Measurements from ENCODE around the gene TMEM229A.
A peak's percentile ranks its signal among the peaks of the same experiment; 100 is the strongest.
"Not testable (repeated sequence)": the region's sequence is repeated elsewhere in the genome, so short reads cannot be mapped to it uniquely, and the experiment has no call there.

TMEM229A gene

DNA sequence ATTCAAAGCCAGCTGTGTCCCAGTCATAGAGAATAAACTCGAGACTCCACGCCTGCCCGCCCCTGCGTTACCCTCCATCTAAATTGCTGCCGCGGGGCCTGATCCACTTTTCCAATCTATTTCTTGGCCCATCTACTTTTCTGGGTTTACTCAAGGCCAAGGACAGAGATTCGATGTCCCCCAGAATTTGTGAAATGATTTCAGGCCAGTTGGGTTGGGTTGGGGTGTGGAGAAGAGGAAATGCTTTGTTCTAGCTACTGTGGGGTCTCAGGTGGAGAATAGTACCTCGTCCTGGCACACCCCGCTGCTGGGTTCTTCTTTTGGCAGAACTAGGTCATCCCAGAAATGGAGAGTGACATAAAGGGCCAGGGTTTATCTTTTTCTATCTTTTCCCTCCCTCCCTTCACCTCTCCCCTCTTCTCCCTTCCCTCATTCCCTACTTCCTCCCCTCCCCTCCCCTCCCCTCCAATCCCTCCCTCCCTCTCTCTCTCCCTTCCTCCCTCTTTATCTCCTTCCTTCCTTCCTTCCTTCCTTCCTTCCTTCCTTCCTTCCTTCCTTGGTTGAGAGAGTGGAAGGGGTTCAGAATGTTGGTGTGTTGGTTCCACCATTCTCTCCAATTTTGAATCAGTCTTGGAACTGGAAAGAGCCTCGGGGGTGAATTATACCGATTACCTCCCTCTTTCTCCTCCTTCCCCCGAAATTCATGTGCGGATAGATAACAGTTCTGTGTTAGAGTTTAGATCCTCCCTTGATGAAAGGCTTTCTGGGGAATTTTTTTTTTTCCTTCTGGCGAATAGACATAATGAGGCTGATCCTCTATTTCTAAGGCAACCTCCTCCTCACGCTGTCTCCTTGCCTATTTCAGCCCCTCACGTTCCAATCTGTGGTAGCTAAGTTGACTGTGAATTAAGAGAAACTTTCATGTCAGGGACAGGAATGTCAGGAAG, 1.2 kb upstream of the TMEM229A start:
- intact Hi-C loops (cut with DNase I): loop anchor here (2.0 kb wide), 1 partner anchor 49 kb away; no protein-coding TSS in a partner anchor
- DNase-seq: peak in 1 of 10 donors; percentile 6

DNA sequence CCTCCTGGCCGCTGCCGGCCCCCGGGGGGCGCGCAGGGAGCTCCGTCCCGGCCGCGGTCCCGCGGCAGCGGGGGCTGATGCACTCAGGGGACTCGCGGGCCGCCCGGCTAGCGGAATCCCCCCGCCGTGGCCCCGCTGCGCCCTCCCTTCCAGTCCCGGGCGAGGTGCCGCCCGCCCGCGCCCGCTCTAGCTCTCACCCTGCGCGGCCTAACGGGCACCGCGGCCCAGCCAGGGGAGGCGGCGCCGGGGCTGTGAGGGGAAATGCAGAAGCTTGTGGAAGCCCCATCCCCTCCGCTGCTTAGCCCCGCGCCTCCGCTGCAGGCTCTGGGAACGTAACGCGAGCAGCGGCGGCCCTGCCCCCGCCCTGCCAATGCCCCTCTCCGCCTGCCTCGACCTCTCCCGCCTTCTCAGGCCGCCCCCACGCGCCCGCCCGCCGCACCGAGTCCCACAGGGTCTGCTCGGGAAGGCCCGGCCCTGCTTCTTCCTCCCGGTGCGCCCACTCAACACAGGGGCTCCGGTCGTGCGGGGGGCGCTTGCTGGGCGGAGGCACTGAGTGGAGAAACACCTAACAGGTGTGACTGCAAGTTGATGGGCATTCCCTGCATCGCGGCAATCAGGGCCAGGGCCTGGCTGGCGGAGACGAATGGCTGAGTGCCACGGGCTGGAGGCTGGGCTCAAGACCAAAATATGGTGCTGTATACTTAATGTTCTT, 384 bp upstream of the TMEM229A start:
- DNase-seq: peak; percentile 64 to 96 (median 72)
- intact Hi-C loops (cut with DNase I): loop anchor here (2.0 kb wide), 1 partner anchor 50 kb away; no protein-coding TSS in a partner anchor

DNA sequence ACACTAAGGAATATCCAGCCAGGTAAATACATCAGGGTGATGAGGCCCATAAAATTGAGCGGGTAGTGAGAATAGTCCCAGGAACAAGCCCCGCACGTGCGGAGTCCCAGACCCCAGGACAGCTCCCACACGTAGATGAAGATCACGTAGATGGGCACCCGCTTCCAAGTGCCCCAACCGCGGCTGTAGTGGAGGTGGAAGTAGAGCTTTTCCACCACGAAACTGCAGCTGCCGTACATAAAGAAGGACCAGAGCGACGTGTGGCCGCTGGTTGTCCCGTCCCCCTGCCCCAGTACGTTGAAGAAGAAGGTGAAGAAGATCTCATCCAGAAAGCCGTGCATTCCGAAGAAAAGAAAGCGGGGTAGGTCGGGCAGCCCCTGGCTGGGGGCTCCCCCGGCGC, 948 bp downstream of the TMEM229A start:
- intact Hi-C loops (cut with DNase I): loop anchor here (2.0 kb wide), 1 partner anchor 51 kb away; no protein-coding TSS in a partner anchor

DNA sequence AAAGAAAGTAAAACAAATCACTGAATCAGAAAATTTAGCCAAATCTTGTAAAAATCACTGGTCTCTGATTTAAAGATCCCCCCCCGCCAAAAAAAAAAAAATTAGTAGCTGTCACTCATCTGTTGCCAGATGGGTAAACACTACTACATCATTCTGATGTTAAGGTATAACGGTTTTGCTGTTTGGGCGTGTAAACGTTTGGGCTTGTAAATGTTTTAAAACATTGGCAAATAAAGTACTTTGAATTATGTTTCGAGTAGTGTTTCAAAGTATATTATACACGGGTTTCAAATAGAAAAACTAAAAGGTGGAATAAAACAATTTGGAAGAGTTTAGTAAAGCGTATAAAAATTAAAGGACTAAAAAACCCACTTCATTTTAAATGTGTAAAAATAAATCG, 1.5 kb downstream of the TMEM229A start:
- no peak for DNase-seq

More for the DNA sequence above, 948 bp downstream of the TMEM229A start:
- peak in 8 of 10 donors; percentile 11 to 87 (median 44) for DNase-seq

DNA sequence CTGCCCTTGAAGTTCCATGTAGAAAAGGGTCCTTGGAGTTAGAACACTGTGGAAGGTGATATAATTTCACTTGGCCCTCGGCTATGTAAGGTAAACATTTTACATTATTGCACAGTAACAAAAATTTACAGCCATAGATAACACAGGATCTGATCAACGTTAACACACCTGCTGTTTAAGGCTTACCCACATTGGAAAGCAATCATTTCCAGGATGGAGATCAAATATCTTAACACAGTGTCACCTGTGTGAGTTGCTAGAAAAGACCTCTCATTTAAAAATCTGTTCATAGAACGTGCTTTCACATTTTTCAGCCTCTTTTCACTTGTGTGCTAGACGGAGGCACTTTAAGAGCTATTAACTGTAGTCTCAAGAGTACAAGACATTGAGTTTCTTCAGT, 1.9 kb downstream of the TMEM229A start:
- intact Hi-C loops (cut with DNase I): no loop called here
- DNase-seq: no peak

More for the DNA sequence above, 1.5 kb downstream of the TMEM229A start:
- intact Hi-C loops (cut with DNase I): no loop called here

DNA sequence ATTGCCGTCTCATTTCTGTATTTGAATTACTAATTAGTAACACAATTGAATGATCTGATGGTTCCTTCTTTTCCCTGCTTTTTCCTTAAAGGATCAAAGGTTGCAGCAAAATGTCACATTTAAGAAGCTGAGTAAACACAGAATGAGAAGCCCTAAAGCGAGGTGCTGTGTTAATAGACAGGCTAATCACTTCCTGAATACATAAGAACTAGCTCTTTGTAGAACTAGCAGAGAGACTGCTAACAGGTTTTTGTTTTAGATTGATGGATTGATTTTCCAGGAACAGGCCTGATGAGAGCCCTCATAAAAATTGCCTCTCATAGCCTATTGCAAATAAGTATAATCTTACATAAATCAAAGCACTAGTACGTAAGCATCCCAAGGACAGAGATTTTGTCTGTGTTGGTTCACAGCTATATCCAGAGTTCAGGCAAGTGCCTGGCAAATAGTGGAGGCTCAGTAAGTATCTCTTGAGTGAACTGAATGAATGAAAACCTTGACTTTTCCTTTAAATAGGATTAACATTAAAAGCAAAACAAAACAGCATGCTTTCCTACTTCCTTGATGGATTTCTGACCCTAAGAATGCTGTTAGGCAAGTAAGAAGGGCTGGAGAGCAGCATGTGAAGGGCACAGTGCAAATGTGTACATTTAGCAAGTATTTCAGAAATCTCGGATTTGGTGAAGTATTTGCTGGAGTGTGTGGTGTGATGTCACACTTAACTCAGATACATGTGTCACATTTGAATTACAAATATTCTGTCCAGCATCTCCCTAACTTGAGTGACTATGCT, 3.3 kb downstream of the TMEM229A start:
- no peak for DNase-seq
- intact Hi-C loops (cut with DNase I): no loop called here

DNA sequence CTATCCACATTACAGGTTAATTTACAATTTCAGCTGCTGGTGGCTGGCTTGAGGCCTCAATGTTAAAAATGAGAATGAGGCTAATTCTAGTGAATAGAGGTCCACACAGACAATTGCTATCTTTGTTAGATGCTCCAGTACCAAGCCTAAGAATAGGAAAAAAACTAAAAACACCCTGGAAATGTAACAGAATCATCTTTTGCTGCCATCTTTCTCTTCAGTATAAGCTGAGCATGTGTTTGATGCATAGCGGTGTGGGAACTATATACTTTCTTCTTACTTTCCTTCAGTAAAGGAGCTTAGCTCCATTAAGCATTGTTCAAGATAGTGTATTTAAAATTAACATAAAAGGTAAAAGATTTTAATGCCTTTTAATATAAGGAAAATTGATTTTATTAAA, 5.6 kb downstream of the TMEM229A start:
- DNase-seq: no peak
- intact Hi-C loops (cut with DNase I): no loop called here

DNA sequence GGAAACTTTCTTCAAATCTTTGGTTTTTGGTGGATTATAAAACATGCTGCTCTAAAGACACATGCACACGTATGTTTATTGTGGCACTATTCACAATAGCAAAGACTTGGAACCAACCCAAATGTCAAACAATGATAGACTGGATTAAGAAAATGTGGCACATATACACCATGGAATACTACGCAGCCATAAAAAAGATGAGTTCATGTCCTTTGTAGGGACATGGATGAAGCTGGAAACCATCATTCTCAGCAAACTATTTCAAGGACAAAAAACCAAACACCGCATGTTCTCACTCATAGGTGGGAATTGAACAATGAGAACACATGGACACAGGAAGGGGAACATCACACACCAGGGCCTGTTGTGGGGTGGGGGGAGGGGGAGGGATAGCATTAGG, 8.5 kb downstream of the TMEM229A start:
- DNase-seq; intact Hi-C loops (cut with DNase I): not testable (repeated sequence)

DNA sequence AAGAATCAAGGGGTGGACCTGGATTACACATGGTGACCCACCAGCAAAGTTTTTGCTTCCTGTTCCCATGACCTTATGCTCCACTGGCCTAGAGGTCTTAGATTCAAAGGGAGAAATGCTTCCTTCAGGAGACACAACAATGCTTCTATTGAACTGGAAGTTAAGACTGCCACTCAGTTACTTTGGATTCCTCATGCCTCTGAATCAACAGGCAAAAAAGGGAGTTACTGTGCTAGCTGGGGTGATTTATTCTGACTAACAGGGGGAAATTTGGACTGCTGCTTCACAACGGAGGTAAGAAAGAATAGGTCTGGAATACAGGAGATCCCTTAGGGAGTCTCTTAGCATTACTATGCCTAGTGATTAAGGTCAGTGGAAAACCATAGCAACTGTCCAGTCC, 10.3 kb downstream of the TMEM229A start:
- intact Hi-C loops (cut with DNase I): no loop called here
- DNase-seq: no peak

DNA sequence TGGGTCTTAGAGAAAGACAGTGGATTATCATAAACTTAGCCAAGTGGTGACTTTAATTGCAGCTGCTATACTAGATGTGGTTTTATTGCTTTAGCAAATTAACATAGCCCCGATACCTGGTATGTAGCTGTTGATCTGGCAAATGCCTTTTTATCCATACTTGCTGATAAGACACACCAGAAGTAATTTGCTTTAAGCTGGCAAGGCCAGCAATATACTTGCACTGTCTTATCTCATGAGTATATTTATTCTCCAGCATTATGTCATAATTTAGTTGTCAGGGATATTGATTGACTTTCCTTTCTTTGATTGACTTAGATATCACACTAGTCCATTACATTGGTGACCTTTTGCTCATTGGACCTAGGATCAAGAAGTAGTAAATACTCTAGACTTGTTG, 12.8 kb downstream of the TMEM229A start:
- intact Hi-C loops (cut with DNase I): no loop called here
- DNase-seq: no peak

DNA sequence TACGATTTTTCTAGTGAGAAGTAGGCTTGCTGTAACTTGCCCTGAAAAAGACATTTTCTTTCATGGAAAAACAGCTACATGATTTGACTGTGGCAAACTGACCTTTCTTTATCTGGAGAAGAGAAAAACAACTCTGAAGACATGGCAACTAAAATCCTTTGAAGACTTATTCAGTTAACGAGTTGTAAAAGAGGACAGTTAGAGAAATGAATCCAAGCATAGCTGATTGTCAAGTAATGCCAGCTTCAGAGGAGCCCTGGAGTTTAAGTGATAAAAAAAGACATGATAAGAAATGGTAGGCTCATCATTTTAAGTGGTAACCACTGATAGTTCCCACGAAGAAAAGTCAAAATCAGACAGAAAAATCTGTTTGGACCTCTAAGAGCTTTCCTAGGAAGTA, 19.6 kb downstream of the TMEM229A start:
- no peak for DNase-seq
- intact Hi-C loops (cut with DNase I): no loop called here

DNA sequence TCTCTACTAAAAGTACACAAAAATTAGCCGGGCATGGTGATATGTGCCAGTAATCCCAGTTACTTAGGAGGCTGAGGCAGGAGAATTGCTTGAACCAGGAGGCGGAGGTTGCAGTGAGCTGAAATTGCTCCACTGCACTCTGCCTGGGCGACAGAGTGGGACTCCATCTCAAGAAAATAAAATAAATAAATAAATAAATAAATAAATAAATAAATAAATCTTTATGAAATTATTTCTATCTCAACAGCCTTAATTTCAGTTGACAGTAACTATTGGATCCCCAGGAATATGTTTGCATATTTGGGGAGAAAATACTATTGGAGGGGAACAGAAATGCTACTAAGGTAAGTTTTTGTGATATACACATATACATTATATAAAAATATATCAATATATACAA, 20.0 kb downstream of the TMEM229A start:
- intact Hi-C loops (cut with DNase I): no loop called here
- peak in 1 of 10 donors; percentile 31 for DNase-seq

DNA sequence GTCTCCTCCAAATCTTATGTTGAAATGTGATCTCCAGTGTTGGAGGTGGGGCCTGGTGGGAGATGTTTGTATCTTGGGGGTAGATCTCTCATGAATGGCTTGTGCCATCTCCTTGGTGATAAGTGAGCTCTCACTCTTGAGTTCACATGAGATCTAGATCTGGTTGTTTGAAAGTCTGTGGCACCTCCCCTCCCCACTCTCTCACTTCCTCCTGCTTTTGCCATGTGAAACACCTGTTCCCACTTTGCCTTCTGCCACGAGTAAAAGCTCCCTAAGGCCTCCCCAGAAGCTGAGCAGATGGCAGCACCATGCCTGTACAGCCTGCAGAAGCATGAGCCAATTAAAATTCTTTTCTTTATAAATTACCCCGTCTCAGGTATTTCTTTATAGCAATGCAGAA, 23.5 kb downstream of the TMEM229A start:
- intact Hi-C loops (cut with DNase I): no loop called here
- DNase-seq: no peak

DNA sequence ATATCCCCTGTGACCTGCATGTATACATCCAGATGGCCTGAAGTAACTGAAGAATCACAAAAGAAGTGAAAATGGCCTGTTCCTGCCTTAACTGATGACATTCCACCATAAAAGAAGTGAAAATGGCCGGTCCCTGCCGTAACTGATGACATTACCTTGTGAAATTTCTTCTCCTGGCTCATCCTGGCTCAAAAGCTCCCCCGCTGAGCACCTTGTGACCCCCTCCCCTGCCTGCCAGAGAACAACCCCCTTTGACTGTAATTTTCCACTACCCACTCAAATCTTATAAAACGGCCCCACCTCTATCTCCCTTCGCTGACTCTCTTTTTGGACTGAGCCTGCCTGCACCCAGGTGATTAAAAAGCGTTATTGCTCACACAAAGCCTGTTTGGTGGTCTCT, 24.6 kb downstream of the TMEM229A start:
- DNase-seq; intact Hi-C loops (cut with DNase I): not testable (repeated sequence)

DNA sequence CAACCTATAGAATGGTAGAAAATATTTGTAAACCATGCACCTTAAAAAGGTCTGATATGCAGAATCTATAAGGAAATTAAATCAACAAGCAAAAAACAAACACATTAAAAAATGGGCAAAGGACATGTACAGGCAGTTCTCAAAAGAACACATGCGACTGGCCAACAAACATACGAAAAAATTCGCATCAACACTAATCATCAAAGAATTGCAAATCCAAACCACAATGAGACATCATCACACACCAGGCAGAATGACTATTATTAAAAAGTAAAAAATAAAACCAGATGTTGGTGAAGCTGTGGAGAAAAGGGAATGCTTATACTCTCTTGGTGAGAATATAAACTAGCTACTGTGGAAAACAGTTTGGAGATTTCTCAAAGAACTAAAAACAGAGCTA, 33.2 kb downstream of the TMEM229A start:
- intact Hi-C loops (cut with DNase I): no loop called here
- DNase-seq: no peak

DNA sequence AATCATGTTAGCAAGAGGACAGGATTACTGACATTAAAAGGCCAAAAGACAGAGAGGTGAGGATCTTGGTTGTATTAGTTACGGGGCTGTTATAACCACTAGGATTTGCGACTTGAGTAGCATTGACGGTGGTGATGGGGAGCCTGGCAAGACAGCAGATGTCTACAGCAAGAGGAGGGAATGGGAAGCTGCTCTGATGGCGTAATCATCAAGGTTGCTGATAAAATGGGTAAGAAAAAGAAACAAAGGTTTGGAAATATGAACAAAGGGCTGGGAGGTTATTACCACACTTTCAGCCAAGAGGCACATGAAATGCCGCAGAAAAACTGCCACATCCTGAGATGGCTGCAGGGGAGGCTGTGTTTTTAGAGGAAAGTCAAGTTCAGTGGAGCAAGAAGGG, 33.9 kb downstream of the TMEM229A start:
- intact Hi-C loops (cut with DNase I): no loop called here
- DNase-seq: no peak

DNA sequence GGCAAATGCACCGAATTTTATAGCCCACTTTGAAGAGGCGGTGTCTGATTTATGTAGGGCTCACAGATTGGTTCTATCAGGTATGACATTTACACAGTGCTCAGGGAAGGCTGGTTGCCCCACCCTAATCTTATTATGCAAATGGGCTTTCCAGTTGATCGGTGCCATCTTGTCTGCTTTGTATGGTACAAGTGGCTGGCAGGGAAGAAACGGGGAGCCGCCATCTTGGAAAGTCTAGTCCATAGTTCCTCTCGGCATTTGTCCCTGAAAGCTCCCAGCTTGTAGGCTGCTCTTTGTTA, 36.6 kb downstream of the TMEM229A start:
- no peak for DNase-seq
- intact Hi-C loops (cut with DNase I): no loop called here

DNA sequence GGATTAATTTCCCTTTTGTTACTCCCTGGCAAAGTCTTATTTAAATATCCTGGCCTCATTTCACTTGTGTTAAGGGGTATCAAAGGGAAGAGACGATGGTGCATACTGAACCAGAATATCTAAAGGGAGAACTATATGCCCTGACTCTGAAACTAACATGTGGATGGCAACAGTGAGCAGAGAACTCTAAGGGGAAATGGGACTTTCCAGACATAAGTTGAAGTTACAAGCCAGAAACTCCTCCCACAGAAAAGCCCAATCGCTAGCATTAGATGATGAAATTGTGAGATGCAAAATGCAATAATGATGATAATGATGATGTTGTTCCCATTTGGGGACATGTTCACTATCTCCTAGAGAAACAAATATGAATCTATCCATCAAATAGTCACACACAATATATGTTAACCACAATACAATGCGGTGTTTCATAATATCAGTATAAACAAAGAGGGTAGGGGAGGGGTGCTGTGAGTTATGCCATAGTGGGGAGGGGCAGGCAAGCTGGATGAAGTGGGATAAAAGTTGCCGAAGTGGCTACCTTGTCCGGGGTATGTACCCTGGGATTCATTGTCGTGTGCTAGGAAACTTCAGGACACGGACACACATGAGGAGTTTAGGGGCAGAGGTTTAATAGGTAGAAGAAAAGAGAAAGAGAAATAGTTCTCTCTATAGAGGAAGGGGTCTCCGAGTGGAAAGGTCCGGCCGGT, 37.1 kb downstream of the TMEM229A start:
- no peak for DNase-seq
- intact Hi-C loops (cut with DNase I): no loop called here

DNA sequence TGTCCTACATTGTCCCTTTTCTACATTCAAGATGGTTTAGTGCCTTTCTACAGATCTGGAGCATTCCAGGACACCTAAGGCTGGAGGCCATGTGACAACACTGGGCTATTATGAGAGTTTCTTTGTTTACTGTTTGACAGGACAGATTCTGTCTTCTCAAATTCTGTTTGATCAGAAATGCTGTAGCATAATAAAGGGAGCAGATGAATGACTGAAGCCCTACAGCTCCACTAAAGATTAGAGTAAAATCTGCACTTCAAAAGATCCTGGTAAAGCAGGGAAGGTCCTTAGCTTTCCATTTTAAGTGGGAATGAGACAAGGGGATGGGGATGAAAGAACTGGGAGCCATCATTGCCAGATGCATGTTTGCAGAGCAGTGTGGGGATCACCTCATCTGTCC, 38.4 kb downstream of the TMEM229A start:
- DNase-seq: peak in 1 of 10 donors; percentile 26
- intact Hi-C loops (cut with DNase I): no loop called here

DNA sequence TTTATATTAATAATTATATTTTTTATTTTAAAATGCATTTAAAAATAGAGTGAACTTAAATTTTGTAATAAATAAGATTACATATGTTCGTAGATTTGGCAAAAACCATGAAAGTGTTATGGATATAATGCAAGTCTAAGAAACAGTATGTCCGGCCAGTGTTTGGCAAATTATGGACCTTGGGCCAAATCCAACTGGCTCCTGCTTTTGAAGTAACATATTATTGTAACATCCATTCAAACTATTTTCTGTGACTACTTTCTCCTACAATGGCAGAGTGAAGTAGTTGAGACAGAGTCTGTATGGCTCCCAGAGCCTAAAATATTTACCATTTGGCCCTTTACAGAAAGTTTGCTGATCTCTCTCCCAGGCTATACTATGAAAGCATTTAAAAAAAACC, 38.9 kb downstream of the TMEM229A start:
- no peak for DNase-seq
- intact Hi-C loops (cut with DNase I): no loop called here

Data from posterior cingulate gyrus (tissue), 11 donors.